Peyer's patch (tissue), 4 donors: ENCODE results near the gene CYP11A1. TPM values are rescaled to one million over a fixed set of nuclear protein-coding genes. Genes with fewer than 3 reads are reported as not detected.

Experiments
- DNase-seq, 3 donors: peaks; one replicate each; pipeline ENCODE4 v3.0.0-alpha.2; 2017 to 2019
- H3K27ac ChIP-seq, 4 donors: fragments of 200-600 bp; sonication (generic); one replicate each; pipeline ENCODE4 v1.5.1; 2016 to 2019
- H3K27me3 ChIP-seq, 2 donors: fragments of 200-600 bp; sonication (generic); one replicate each; pipeline ENCODE4 v1.5.1; 2019
- H3K36me3 ChIP-seq, 3 donors: fragments of 200-600 bp; sonication (generic); one replicate each; pipeline ENCODE4 v1.5.1; 2016 to 2019
- H3K4me1 ChIP-seq, 4 donors: fragments of 200-600 bp; sonication (generic); one replicate each; pipeline ENCODE4 v1.5.1; 2016 to 2019
- H3K4me3 ChIP-seq, 4 donors: fragments of 200-600 bp; sonication (generic); 1 replicate in 3 of 4; 2 replicates in 1 of 4; pipeline ENCODE4 v1.5.1; 2016 to 2019; ENCODE audit warnings: mild to moderate bottlenecking in 1 of 4
- H3K9me3 ChIP-seq, 4 donors: fragments of 200-600 bp; sonication (generic); one replicate each; pipeline ENCODE4 v1.5.1; 2016 to 2019; ENCODE audit warnings: mild to moderate bottlenecking in 1 of 4
- POLR2A ChIP-seq, 2 donors: fragments of 450-650 bp; IDR thresholded peaks; one replicate each; pipeline ENCODE4 v1.5.1; 2017; ENCODE audit warnings: antibody characterized with exemption in 2 of 2, mild to moderate bottlenecking in 2 of 2, moderate library complexity in 2 of 2
- total RNA-seq, 4 donors: library from RNA; depleted of rRNA; stranded (reverse); fragments of >200 nt; gene quantifications; one replicate each; pipeline ENCODE4 v1.1.0, GENCODE V29; 2016
- TF ChIP-seq, protein P1 (sequence below), 6 experiments: fragments of 450-650 bp in 4 of 6; fragments of 200-600 bp in 2 of 6; sonication (generic) in 1 of 6; IDR thresholded peaks; one replicate each; pipeline ENCODE4 v1.5.1; 2017 to 2019; ENCODE audit warnings: antibody characterized with exemption in 6 of 6, mild to moderate bottlenecking in 3 of 6, moderate library complexity in 1 of 6

The CYP11A1 gene
- 1 to 10 TPM in 3 of 4 donors, under 1 TPM in 1; 0.88 to 6.6 (median 3.3) TPM for total RNA-seq

GRCh38 chr15:74367296-74367854, at the start of gene CYP11A1:
Gene CYP11A1 (minus strand): TSS chr15:74367646. CDS start chr15:74367585, 61 bp downstream.
- Histone ChIP-seq H3K4me1 (peaks cover 0 to 5% (median 2%) of the 10 kb centered on the region in 4 donors), H3K27ac (no peak within 1 kb of the TSS), H3K4me3 (no peak within 1 kb of the TSS), H3K36me3 (no peaks in the 10 kb centered on the region), H3K27me3 (no peaks in the 10 kb centered on the region), H3K9me3 (no peaks in the 10 kb centered on the region)
- peak in 1 of 3 donors; percentile 42 for DNase-seq
- no peak for TF ChIP-seq POLR2A (IDR thresholded peaks at IDR 0.05)
- TF ChIP-seq, protein P1, sequence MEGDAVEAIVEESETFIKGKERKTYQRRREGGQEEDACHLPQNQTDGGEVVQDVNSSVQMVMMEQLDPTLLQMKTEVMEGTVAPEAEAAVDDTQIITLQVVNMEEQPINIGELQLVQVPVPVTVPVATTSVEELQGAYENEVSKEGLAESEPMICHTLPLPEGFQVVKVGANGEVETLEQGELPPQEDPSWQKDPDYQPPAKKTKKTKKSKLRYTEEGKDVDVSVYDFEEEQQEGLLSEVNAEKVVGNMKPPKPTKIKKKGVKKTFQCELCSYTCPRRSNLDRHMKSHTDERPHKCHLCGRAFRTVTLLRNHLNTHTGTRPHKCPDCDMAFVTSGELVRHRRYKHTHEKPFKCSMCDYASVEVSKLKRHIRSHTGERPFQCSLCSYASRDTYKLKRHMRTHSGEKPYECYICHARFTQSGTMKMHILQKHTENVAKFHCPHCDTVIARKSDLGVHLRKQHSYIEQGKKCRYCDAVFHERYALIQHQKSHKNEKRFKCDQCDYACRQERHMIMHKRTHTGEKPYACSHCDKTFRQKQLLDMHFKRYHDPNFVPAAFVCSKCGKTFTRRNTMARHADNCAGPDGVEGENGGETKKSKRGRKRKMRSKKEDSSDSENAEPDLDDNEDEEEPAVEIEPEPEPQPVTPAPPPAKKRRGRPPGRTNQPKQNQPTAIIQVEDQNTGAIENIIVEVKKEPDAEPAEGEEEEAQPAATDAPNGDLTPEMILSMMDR (IDR thresholded peaks at IDR 0.05) = no peak

- Histone ChIP-seq H3K36me3 (no peaks in the 10 kb centered on the region), H3K27me3 (no peaks in the 10 kb centered on the region), H3K4me1 (peaks cover 0 to 26% (median 12%) of the 10 kb centered on the region in 4 donors), H3K27ac (peak overlapping the region in 1 of 4 donors; percentile 25), H3K9me3 (no peaks in the 10 kb centered on the region), H3K4me3 (no peak overlapping the region)
- TF ChIP-seq, protein P1 (IDR thresholded peaks at IDR 0.05) = no peak
- no peak for TF ChIP-seq POLR2A (IDR thresholded peaks at IDR 0.05)
- no peak for DNase-seq
Measured at GRCh38 chr15:74417225-74417624, 49.8 kb upstream of the CYP11A1 start.

DNA sequence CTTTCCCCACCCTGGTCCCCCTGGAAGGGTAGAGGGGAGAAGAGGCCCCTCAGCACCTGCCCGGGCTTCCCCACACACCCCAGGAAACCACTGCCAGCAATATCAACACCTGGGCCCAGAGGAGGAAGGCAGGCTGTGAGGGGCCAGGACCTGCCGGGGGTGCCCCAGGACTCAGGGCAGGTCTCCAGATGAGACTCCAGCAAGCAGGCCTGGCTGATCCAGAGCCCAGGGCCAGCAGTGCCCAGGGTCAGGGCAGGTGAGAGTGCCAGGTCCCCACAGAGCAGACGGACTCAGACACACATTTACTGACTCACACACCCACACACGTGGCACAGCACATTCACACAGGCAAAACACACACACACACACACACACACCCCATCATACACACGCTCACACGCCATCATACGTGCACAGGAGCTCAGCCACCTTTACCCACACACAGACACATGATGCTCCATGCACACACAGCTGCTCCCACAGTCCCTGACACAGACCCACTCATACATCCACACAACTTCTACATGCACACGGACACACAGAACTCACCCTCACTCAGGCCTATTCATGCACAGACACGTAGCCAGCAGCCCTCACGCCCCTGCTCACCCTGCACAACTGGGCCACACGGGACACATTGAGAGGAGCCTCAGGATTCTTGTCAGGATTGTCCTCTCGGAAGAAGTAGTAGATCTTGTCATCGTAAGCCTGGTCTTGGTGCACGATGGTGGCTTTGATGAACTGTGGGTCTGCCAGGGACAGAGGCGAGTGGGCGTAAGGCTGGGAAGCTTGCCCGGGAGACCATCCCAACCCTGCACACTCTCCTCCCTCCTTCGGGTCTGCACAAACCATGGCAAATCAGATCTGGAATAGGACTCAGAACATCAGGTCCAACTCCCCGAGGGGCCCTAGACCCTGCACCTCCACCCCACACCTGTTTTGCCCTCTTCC, 48.8 kb upstream of the CYP11A1 start:
- H3K36me3 ChIP-seq = no peaks in the 10 kb centered on the region

DNA sequence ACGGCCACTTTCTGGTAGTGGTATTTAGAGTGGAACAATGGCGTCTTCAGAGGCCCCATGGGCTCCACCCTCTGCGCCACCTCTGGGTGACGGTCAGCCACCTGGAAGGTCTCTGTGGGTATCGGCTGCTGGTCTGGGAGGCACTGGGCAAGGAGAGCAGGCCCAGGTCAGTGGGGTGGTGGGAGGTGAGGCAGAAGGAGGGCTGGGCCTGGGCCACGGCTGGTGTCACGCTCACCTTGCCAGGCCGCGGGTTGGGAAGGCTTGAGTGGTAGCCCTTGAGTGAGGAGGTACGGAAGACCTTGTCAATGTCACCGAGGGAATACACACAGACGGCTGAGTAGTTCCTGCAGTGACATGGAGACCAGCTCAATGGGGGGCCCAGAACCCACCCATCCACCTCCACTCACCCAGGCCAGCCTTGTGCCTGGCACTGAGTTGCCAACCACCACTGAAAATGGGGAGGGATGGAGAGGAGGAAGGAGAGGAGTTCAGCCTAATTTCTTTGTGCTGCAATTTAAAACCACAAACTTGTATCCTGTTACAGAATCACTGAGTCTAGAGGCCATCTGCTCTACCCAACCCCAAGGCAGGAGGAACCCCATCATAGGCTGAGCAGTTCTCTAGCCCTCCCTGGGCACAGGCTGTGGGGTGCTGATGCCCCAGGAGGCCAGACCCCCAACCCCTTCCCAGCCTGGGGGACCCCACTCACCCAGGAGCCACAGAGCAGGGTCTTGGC, 47.3 kb upstream of the CYP11A1 start:
- H3K9me3 ChIP-seq = no peaks in the 10 kb centered on the region

More for the DNA sequence above, 48.8 kb upstream of the CYP11A1 start:
- no peak for TF ChIP-seq POLR2A (IDR thresholded peaks at IDR 0.05)
- TF ChIP-seq, protein P1 (IDR thresholded peaks at IDR 0.05) = no peak
- no peak overlapping the region for H3K4me3 ChIP-seq
- DNase-seq = no peak
- peaks cover 0 to 18% (median 8%) of the 10 kb centered on the region in 4 donors for H3K4me1 ChIP-seq
- H3K9me3 ChIP-seq = no peaks in the 10 kb centered on the region
- no peaks in the 10 kb centered on the region for H3K27me3 ChIP-seq
- peak overlapping the region in 1 of 4 donors; percentile 25 for H3K27ac ChIP-seq

More for the DNA sequence above, 47.3 kb upstream of the CYP11A1 start:
- no peaks in the 10 kb centered on the region for H3K27me3 ChIP-seq
- DNase-seq = no peak
- H3K27ac ChIP-seq = no peak overlapping the region
- H3K36me3 ChIP-seq = no peaks in the 10 kb centered on the region
- H3K4me3 ChIP-seq = no peak overlapping the region
- H3K4me1 ChIP-seq = peaks cover 0 to 9% (median 2%) of the 10 kb centered on the region in 4 donors
- TF ChIP-seq, protein P1 (IDR thresholded peaks at IDR 0.05) = no peak
- no peak for TF ChIP-seq POLR2A (IDR thresholded peaks at IDR 0.05)
